ENCODE measurements around the gene DIP2C.

- TF ChIP-seq, protein P1, sequence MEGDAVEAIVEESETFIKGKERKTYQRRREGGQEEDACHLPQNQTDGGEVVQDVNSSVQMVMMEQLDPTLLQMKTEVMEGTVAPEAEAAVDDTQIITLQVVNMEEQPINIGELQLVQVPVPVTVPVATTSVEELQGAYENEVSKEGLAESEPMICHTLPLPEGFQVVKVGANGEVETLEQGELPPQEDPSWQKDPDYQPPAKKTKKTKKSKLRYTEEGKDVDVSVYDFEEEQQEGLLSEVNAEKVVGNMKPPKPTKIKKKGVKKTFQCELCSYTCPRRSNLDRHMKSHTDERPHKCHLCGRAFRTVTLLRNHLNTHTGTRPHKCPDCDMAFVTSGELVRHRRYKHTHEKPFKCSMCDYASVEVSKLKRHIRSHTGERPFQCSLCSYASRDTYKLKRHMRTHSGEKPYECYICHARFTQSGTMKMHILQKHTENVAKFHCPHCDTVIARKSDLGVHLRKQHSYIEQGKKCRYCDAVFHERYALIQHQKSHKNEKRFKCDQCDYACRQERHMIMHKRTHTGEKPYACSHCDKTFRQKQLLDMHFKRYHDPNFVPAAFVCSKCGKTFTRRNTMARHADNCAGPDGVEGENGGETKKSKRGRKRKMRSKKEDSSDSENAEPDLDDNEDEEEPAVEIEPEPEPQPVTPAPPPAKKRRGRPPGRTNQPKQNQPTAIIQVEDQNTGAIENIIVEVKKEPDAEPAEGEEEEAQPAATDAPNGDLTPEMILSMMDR (IDR thresholded peaks at IDR 0.05), result no peak
- TF ChIP-seq POLR2A (IDR thresholded peaks at IDR 0.05), result no peak
Observed at GRCh38 chr10:525565-526315, 163.7 kb downstream of the DIP2C start.
